T-cell (primary cell): ENCODE results near the gene SMG6. TPM values are rescaled to one million over a fixed set of nuclear protein-coding genes. Genes with fewer than 3 reads are reported as not detected.

Source experiments
- ATAC-seq, 4 experiments: fragments of 200-7000 bp in 3 of 4; fragments of 150-1000 bp in 1 of 4; cut with Tn5 transposase; replicated peaks in 1 of 4; 1 replicate in 3 of 4; 2 replicates in 1 of 4; pipeline ENCODE4 v1.10.0; 2021; ENCODE audit warnings: moderate library complexity in 3 of 4, mild to moderate bottlenecking in 2 of 4, moderate number of reproducible peaks in 1 of 4
- CTCF ChIA-PET, 2 donors: fragments of 300-600 bp; sonication (Branson Sonifier 250); formaldehyde crosslinking; loops; one replicate each; lab custom pipeline; 2022; ENCODE audit warnings: antibody characterized with exemption in 2 of 2; lab: Charles Lee
- POLR2A ChIA-PET, 2 donors: fragments of 300-600 bp; sonication (Branson Sonifier 250); formaldehyde crosslinking; loops; one replicate each; lab custom pipeline; 2022; ENCODE audit warnings: antibody characterized with exemption in 2 of 2; lab: Charles Lee
- DNase-seq, 35 experiments: peaks; one replicate each; pipeline versions ENCODE4 v3.0.0 to v3.0.0-alpha.2; 2013 to 2023
- H3K27ac ChIP-seq: one replicate; pipeline ENCODE4 v1.5.1; 2013; ENCODE audit warnings: low read length
- H3K27me3 ChIP-seq, 2 experiments: replicated peaks in 1 of 2; 1 replicate in 1 of 2; 2 replicates in 1 of 2; pipeline versions ENCODE4 v1.6.1 to v1.7.0; 2013; ENCODE audit warnings: low read length in 1 of 2, mixed read lengths in 1 of 2; ENCODE audit not compliant: control insufficient read depth in 2 of 2, insufficient read depth in 2 of 2; ENCODE audit errors: extremely low read depth in 1 of 2
- H3K36me3 ChIP-seq, 2 donors: 1 replicate in 1 of 2; 2 replicates in 1 of 2; pipeline versions ENCODE4 v1.6.1 to v1.7.0; 2013; ENCODE audit warnings: low read length in 1 of 2; ENCODE audit not compliant: control insufficient read depth in 2 of 2, insufficient read depth in 1 of 2; ENCODE audit errors: extremely low read depth in 1 of 2
- H3K4me1 ChIP-seq, 2 experiments: 1 replicate in 1 of 2; 2 replicates in 1 of 2; pipeline versions ENCODE4 v1.6.1 to v1.7.0; 2013; ENCODE audit warnings: low read length in 2 of 2, mixed read lengths in 1 of 2; ENCODE audit not compliant: insufficient read depth in 2 of 2, control insufficient read depth in 1 of 2; ENCODE audit errors: extremely low read depth in 1 of 2
- H3K4me3 ChIP-seq, 2 donors: 1 replicate in 1 of 2; 2 replicates in 1 of 2; pipeline versions ENCODE4 v1.5.1 to v1.7.0; 2013; ENCODE audit warnings: mild to moderate bottlenecking in 2 of 2, low read length in 1 of 2, moderate library complexity in 1 of 2; ENCODE audit not compliant: control insufficient read depth in 1 of 2; ENCODE audit errors: extremely low read depth in 1 of 2
- H3K9me3 ChIP-seq: 2 replicates; pipeline ENCODE4 v1.7.0; 2013
- H3K27ac Mint-ChIP-seq, 2 donors: one replicate each; pipeline ENCODE4 v1.8.0; 2020 to 2021; ENCODE audit warnings: mild to moderate bottlenecking in 2 of 2, mixed read lengths in 2 of 2
- H3K27me3 Mint-ChIP-seq, 2 donors: one replicate each; pipeline ENCODE4 v1.8.0; 2021 to 2022; ENCODE audit warnings: mixed read lengths in 2 of 2
- H3K36me3 Mint-ChIP-seq: one replicate; pipeline ENCODE4 v1.8.0; 2021; ENCODE audit warnings: mixed read lengths
- H3K4me1 Mint-ChIP-seq, 3 donors: one replicate each; pipeline ENCODE4 v1.8.0; 2020 to 2022; ENCODE audit warnings: mixed read lengths in 3 of 3, mild to moderate bottlenecking in 1 of 3
- H3K4me3 Mint-ChIP-seq, 3 donors: one replicate each; pipeline ENCODE4 v1.8.0; 2020 to 2022; ENCODE audit warnings: mild to moderate bottlenecking in 3 of 3, mixed read lengths in 3 of 3, moderate library complexity in 3 of 3
- H3K9me3 Mint-ChIP-seq, 3 donors: one replicate each; pipeline ENCODE4 v1.8.0; 2020 to 2022; ENCODE audit warnings: mixed read lengths in 3 of 3
- WGBS: methylation state at CpG from one replicate; pipeline ENCODE4 v1.1.5; 2013; ENCODE audit warnings: missing lambda C conversion rate; ENCODE audit not compliant: insufficient coverage; 5-methylcytosine and 5-hydroxymethylcytosine counted together
- total RNA-seq, 35 experiments: library from RNA in 6 of 35; stranded (reverse) in 6 of 35; fragments of 120-200 nt in 1 of 35; gene quantifications; one replicate each; pipeline versions ENCODE4 v1.2.1 to v1.2.4 and lab custom pipeline; 2013 to 2026

SMG6 gene
- total RNA-seq, 5 donors from 2014 or later (not counting 1 experiment from before 2014, with no cell fraction given), result 42.7 to 55.4 (median 45.9) TPM

- CTCF ChIA-PET, result no interaction called here
- H3K36me3 ChIP-seq, result peaks cover 18 to 41% of the 10 kb centered on the region in 2 donors
Measured at GRCh38 chr17:2074919-2075318, 228.7 kb downstream of the SMG6 start.

DNA sequence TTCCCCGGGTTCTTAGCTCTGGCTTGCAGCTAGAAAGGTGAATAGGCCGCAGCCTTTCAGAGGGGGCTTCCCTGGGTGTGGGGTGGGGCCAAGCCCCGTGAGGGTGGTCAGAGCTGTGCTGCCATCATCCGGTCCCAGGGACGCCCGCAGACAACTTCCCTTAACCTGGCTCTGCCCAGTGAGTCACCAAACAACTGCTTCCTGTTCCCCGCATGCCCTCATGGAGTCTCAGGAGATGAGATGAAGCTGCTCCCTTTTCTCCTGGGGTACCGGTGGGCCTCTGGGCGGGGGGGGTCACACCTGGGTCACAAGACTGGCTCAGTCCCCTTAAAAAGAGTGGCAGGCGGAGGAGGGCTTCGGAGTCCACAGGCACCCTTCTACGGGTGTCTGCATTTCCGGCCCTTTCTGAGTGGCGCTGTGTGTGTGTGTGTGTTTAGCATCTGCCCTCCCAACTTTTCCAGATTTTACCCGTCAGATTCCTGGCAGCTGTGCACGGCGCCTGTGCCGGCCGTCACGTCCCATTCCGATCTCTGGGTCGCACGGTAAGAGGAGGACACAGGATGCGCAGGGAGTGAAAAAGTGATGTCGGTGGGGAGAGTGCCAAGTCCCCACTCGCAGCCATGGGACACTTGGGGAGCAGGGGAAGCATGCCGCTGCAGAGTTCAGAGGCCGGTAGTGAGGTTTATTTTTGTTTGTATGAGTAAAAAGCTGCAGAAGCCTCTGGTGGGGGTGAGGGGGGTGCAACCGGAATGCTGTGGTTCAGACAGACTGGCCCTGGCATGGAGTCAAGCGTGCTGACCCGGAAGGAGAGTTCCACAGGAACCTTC, 231.9 kb downstream of the SMG6 start:
- H3K36me3 Mint-ChIP-seq, result peaks cover 58% of the 10 kb centered on the region
- H3K27ac ChIP-seq, result no peak overlapping the region
- H3K4me3 Mint-ChIP-seq, result no peak overlapping the region
- H3K4me1 ChIP-seq, result peaks cover 0 to 48% of the 10 kb centered on the region in 2 experiments
- H3K4me3 ChIP-seq, result no peak overlapping the region
- H3K27me3 ChIP-seq, result no peaks in the 10 kb centered on the region
- DNase-seq (no peak), ATAC-seq (no peak)
- no peaks in the 10 kb centered on the region for H3K27me3 Mint-ChIP-seq
- CTCF ChIA-PET, result interaction anchor here in 1 of 2 donors (1.3 kb wide), 1 partner anchor 173 kb away, joined by 3 read pairs; no protein-coding TSS in a partner anchor
- H3K9me3 ChIP-seq, result no peaks in the 10 kb centered on the region
- no peak overlapping the region for H3K27ac Mint-ChIP-seq
- no peaks in the 10 kb centered on the region for H3K9me3 Mint-ChIP-seq
- peaks cover 25 to 38% of the 10 kb centered on the region in 2 donors for H3K36me3 ChIP-seq
- peaks cover 8 to 24% (median 24%) of the 10 kb centered on the region in 3 donors for H3K4me1 Mint-ChIP-seq
- POLR2A ChIA-PET, result interaction anchor here in 1 of 2 donors (0.6 kb wide), 1 partner anchor 10 kb away, joined by 3 read pairs; no protein-coding TSS in a partner anchor
- 94% methylated on average over 20 of the region's 31 CpGs for WGBS

More at GRCh38 chr17:2074919-2075318, 228.7 kb downstream of the SMG6 start:
- Histone ChIP-seq H3K27me3 (no peaks in the 10 kb centered on the region), H3K4me1 (peaks cover 0 to 18% of the 10 kb centered on the region in 2 experiments), H3K9me3 (no peaks in the 10 kb centered on the region), H3K4me3 (no peak overlapping the region), H3K27ac (no peak overlapping the region)
- DNase-seq, result no peak
- H3K27ac Mint-ChIP-seq, result no peak overlapping the region
- H3K4me1 Mint-ChIP-seq, result peaks cover 0 to 18% (median 10%) of the 10 kb centered on the region in 3 donors
- no peaks in the 10 kb centered on the region for H3K27me3 Mint-ChIP-seq
- H3K9me3 Mint-ChIP-seq, result no peaks in the 10 kb centered on the region
- POLR2A ChIA-PET, result interaction anchor here in 1 of 2 donors (0.5 kb wide), 1 partner anchor 71 kb away, joined by 5 read pairs; no protein-coding TSS in a partner anchor
- no peak overlapping the region for H3K4me3 Mint-ChIP-seq
- no CpG with 5 or more reads among the region's 10 CpGs for WGBS
- H3K36me3 Mint-ChIP-seq, result peaks cover 59% of the 10 kb centered on the region
- no peak for ATAC-seq

DNA sequence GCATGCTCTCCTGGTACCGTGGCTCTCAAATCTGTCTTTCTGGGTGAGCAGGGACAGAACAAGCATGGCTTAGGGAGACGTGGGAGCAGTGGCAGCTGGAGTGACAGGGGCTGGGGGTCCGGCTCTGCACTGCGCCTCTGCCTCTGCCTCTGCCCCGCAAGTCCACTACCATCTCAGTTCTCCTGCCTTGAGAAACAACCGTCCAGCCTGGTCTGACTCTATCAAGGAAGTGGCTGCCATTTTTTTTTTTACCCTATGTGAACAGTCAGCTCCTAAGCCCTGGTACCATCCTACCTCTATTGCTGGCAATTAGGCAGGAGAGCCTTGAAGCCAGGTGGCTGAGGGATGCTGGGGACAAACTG, 232.6 kb downstream of the SMG6 start:
- no peaks in the 10 kb centered on the region for H3K9me3 Mint-ChIP-seq
- POLR2A ChIA-PET, result interaction anchor here in 1 of 2 donors (0.6 kb wide), 1 partner anchor 9 kb away, joined by 3 read pairs; no protein-coding TSS in a partner anchor
- no peak overlapping the region for H3K4me3 Mint-ChIP-seq
- no peak for ATAC-seq
- Histone ChIP-seq H3K9me3 (no peaks in the 10 kb centered on the region), H3K4me1 (peaks cover 0 to 48% of the 10 kb centered on the region in 2 experiments), H3K36me3 (peaks cover 25 to 38% of the 10 kb centered on the region in 2 donors), H3K27ac (peak overlapping the region; percentile 4), H3K27me3 (no peaks in the 10 kb centered on the region), H3K4me3 (no peak overlapping the region)
- peak overlapping the region; percentile 44 to 52 for H3K27ac Mint-ChIP-seq
- H3K36me3 Mint-ChIP-seq, result peaks cover 57% of the 10 kb centered on the region
- no peaks in the 10 kb centered on the region for H3K27me3 Mint-ChIP-seq
- CTCF ChIA-PET, result no interaction called here
- peaks cover 8 to 24% (median 24%) of the 10 kb centered on the region in 3 donors for H3K4me1 Mint-ChIP-seq
- no peak for DNase-seq
- WGBS, result 100% methylated on average over 3 of the region's 6 CpGs

DNA sequence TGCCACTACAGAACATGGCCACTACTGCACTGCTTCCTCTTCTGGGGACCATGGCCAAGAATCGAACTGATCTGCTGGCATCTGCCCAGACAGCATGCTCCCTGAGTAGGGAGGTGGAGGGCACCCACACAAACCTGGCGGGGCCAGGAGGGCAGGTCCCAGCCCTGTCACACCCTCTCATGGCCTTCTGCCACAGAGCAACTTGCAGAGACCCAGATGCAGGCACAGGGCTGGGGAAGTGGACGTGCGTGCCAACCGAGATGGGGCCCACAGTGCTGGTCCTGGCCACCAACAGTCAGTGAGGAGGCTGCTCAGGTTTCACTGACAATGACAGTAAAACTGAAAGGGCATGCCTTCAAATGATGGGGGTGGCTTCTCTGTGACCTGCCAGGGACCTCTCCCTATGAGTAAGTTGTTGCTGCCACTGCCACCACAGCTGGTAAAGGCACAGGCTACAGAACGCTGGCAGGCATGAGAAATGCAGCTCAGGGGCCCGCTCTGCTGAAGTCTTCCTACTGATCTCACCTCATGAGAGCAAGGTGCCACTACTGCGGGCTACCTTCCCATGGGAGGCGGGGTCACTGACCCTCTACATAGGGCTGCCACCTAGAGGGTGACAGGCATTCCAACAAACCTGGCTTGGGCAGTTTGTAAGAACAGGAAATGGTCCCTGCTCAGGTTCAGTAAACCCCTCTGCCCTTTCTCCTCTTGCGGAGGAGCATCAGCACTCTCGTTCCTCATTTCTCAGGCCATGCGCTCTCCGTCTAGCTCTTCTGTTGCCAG, 233.2 kb downstream of the SMG6 start:
- no peak overlapping the region for H3K4me3 ChIP-seq
- DNase-seq, result peak in 2 of 35 experiments; percentile 30 to 35
- H3K36me3 ChIP-seq, result peaks cover 28 to 41% of the 10 kb centered on the region in 2 donors

GRCh38 chr17:2068519-2069051, 235.0 kb downstream of the SMG6 start:
- Histone ChIP-seq H3K27ac (no peak overlapping the region), H3K4me3 (no peak overlapping the region), H3K9me3 (no peaks in the 10 kb centered on the region), H3K36me3 (peaks cover 30 to 58% of the 10 kb centered on the region in 2 donors), H3K4me1 (peaks cover 0 to 54% of the 10 kb centered on the region in 2 experiments), H3K27me3 (peaks cover 0 to 14% of the 10 kb centered on the region in 2 experiments)
- WGBS, result 64% methylated on average over 15 of the region's 15 CpGs
- peaks cover 75% of the 10 kb centered on the region for H3K36me3 Mint-ChIP-seq
- H3K9me3 Mint-ChIP-seq, result no peaks in the 10 kb centered on the region
- CTCF ChIA-PET, result no interaction called here
- peak in 2 of 4 experiments; percentile 19 to 36 for ATAC-seq
- no peak overlapping the region for H3K4me3 Mint-ChIP-seq
- POLR2A ChIA-PET, result no interaction called here
- no peak for DNase-seq
- peaks cover 0 to 2% of the 10 kb centered on the region in 2 donors for H3K27me3 Mint-ChIP-seq
- peaks cover 8 to 33% (median 31%) of the 10 kb centered on the region in 3 donors for H3K4me1 Mint-ChIP-seq
- H3K27ac Mint-ChIP-seq, result peak overlapping the region in 1 of 2 donors; percentile 39

More for the DNA sequence above, 233.2 kb downstream of the SMG6 start:
- CTCF ChIA-PET, result no interaction called here
- H3K4me1 ChIP-seq, result peaks cover 0 to 46% of the 10 kb centered on the region in 2 experiments
- Mint-ChIP-seq H3K4me1 (peaks cover 8 to 24% (median 23%) of the 10 kb centered on the region in 3 donors), H3K27me3 (no peaks in the 10 kb centered on the region), H3K4me3 (no peak overlapping the region), H3K36me3 (peaks cover 59% of the 10 kb centered on the region), H3K9me3 (no peaks in the 10 kb centered on the region), H3K27ac (peak overlapping the region; percentile 44 to 52)
- POLR2A ChIA-PET, result no interaction called here
- peak; percentile 40 to 74 (median 60) for ATAC-seq
- H3K27ac ChIP-seq, result peak overlapping the region; percentile 14
- H3K9me3 ChIP-seq, result no peaks in the 10 kb centered on the region
- no peaks in the 10 kb centered on the region for H3K27me3 ChIP-seq
- WGBS, result 33% methylated on average over 12 of the region's 13 CpGs
